NOMO-1 treated with dmso at 0.1 percent for 144 hours (cell line): ENCODE measurements around the gene DGKZ.

Source experiments
- DNase-seq: peaks from one replicate; lab custom pipeline; 2025; ENCODE audit not compliant: unreplicated experiment; lab: John Stamatoyannopoulos, UW

DGKZ gene

DNA sequence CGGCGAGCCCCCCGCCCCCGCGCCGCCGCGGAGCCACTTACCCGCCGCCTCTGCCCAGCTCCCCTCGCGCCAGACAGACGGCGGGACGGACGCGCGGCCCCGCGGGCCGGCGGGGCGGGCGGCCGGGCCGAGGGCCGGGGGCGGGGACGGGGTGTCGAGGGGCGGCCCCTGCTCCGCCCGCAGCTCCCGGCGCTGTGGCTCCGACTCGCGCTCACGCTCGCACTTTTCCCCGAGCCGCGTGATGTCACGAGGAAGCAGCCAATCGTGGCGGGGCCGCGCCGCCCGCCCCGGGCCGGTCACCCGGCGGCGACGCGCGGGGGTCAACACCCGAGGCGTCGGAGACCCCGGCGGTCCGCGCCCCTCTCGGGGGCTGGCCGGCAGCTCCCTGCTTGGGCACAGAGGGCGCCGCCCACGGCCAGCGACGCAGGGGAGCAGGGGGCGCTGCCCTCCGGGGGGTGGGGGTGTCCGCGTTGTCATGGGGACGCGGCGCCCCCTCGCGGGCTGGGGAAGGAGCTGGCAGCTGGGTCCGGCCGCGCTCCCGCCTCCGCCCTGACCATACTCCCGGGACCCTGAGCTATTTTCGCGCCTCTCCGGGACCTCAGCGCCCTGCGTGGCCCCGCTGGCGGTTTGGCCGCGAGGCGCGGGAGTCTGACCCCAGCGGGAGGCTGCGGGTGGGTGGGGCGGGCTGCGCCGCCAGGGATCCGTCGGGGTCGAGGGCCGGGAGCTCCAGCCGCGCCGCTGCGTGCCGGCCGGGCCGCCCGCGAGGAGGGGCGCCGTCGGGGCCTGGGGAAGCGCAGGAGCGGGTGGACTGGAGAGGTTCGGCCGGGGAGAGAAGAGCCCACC, 44.5 kb downstream of the DGKZ start, which contains the start of gene CHRM4:
CHRM4 (minus strand) TSS at position 199 of the 843 bp plus-strand sequence. CDS start 5,219 bp downstream, outside the sequence.
- no peak for DNase-seq

DNA sequence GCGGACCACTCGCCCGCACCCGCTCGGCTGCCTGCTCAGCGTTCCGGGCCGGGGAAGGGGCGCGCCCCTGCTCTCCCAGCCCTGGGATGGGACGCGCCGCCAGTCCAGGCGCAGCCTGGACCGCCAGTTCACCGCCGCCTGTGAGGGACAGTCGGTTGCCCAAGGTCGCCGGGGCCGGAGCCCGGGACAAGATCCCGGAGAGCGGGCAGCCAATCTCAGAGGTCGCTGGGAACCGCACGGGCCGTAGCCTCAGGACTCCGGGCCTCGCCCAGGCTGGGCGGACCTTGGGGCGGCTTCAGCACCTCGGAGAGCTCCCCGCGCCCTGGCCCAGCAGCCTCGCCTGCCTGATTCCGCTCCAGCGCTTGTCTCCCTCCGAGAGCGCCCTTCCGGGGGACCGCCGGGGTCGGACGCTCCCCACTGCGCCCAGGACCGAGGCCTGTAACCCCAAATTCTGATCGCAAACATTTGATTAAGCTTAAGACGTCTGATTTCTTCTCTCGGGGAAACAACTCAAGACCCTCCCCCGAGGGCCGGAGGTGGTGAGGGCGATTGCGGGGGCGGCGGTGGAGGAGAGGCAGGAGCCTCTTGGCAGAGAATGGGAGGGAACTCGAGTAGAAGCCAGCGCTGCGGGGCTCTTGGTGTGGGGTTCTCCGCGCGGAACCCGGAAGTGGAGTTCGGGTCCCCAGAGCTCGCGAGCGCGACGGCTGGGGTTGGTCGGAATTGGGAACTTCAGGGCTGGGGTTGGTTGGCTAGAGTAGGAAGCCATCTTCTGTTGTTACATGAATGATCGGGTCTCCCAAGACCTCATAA, 45.4 kb downstream of the DGKZ start:
- DNase-seq = peak; percentile 64

DNA sequence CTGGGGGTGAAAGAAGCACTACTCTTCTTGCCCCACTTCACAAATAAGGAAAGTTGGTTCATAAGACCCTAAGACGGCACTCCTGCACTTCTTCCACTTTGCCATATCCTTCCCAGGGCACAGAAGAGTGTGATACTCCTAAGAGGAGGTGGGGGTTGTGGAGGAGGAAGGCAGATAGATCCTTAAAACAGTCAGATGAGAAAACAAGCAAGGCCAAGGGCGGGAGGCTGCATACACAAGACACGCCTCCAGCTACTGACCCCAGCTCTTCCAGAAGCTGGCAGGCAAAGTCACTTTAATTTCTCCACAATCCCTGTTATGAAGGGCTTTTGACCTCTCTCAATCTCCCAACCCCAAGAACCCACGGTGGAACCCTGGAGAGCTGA, 46.0 kb downstream of the DGKZ start:
- DNase-seq = no peak

GRCh38 chr11:46393759-46394158, 46.5 kb downstream of the DGKZ start:
- no peak for DNase-seq

- DNase-seq = no peak
Observed at GRCh38 chr11:46397526-46397925, 50.3 kb downstream of the DGKZ start.

DNA sequence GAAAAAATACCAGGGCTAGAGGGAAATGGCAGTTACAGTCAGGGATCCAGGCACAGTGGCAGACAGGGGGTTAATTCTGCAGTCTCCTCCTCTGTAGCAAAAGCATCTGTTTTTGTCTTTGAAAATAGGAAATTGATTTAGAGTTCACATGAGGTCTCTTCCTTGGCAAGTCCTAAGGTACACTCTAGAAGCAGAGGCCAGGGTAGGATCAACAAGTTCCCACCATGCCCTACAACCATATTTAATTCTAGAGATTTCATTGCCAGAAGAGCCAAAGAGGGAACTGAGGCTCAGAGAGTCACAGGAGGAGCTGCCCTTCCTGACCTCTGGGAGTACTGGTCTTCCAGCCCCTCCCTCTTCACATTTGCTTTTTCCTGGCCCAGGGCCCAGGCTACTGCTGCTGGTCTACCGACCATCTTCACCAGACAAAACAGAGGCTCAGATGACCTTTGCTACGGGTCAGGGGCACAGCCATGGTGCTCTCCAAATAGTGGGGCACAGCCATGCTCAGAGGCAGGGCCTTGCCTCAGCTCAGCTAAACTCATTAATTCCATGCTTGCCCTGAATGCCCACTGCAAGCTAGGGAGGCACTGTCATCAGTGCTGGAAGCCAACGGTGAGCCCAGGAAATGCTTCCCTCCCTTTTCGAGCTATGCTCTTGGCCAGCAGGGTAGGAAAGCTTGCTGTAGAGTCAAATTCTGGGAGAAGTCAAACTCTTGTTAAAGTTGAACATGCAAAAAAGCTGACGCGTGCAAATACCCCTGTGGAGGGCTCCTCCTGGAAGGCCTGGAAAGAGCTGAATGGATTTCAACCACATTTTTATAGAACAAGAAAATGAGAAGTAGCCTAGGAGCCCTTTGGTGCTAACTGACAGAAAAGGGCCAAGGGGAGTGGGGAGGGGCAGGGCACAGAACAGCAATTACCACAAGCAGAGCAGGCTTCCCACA, 56.0 kb downstream of the DGKZ start:
- no peak for DNase-seq

DNA sequence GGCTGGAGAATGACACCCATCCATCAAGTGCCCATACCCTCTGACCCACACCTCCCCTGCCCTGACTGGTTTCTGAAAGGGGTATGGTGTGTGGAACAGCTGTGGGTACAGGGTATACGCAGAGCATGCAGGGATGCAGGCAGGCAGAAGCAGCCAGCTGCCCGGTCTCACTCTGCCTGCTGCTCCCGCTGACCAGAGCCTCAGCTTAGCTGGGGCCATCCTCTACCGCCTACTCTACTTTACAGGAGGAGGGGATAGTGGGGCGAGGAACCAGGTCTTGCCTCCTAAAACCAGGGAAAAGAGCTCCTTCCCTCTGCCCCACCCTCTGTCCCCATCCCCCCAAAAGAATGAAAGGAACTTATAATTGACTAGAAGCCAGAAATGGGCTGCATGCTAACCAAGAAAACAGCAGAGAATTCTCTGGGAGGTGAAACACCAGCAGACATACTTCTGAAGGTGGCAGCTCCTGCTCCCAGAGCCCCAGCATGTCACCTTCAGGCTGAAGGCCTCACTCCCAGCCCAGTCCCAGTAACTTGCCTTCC, 57.3 kb downstream of the DGKZ start:
- no peak for DNase-seq

- DNase-seq = no peak
Observed at GRCh38 chr11:46407635-46408034, 60.4 kb downstream of the DGKZ start.

DNA sequence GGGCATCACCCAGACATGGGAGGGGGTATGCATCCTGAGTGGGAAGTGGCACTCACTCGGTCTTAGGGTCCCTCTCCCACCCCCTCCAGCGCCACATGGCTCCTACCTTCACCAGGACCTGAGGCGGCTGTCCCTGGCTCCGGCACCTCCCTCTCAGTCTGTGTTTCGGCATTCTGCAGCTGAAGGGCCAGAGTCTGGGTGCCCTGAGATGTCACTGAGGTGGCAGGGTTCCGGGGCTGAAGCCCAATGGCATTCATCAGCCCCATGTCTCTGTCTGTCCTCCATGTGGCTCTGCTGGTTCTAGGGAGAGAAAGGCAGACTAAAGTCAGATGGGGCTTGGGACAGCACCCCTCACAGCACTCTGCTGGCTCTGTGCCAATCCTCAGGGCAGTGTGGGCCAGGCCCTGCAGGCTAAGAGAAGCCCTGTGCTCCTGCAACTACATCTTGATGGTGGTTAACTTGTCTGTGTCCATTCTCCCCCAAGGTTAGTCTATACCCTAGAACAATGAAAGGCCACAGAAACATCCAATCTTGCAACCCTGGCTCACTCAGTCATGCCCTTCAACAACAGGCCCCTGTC, 61.2 kb downstream of the DGKZ start:
- DNase-seq = no peak

DNA sequence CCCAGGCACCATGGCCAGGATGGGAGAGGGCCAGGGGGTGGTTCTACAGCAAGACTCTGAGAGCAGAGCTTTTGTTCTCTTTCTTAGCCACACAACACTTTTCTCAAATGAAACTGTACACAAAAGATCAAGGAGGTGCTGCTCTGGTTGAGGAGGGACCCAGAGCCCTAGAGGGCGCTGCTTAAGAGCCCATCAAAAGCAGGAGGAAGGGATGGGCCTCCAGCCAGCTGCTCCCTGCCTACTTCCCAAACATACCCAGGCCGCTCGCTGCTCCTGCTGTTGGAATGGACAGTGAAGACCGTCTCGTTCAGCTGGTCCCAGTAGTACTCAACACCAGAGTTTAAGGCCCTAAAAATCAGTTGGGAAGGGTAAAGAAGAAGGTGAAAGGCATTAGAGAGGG, 62.8 kb downstream of the DGKZ start:
- DNase-seq = no peak

- DNase-seq = no peak
Observed at GRCh38 chr11:46413760-46414465, 66.7 kb downstream of the DGKZ start.

DNA sequence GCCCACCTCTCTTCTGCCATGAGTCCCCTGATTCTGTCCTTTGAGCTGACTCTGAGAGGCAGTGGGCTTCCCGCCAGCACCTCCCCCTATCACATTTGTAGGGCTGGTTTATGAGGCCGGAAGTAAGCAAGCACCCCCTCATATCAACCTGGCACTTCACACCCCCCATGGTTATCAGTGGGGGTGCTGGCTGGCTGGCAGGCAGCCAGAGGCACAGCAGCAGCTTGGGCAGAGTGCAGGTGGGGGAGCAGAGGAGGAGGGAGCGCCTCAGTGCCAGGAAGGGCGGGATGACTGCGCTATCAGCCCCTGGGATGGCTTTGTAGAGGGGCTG, 67.2 kb downstream of the DGKZ start:
- DNase-seq = no peak

DNA sequence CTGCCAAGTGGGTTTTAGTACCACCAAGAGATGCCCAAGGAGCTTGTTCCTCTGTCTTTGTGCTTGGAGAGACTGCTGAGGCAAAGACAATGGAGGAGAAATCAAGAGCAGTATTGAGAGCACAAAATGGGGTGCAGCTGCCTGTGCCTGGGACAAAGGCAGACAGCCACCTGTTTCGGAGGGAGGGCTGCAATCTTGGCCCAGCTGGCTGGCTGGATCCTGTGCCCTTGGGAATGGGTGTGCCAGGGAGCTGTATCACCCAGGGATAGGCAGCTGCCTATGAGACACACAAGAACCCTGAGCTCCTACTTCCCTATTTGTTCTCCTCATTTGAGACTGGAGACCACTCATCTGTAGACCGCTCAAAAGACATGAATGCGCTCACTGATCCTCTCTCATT, 67.6 kb downstream of the DGKZ start:
- no peak for DNase-seq

DNA sequence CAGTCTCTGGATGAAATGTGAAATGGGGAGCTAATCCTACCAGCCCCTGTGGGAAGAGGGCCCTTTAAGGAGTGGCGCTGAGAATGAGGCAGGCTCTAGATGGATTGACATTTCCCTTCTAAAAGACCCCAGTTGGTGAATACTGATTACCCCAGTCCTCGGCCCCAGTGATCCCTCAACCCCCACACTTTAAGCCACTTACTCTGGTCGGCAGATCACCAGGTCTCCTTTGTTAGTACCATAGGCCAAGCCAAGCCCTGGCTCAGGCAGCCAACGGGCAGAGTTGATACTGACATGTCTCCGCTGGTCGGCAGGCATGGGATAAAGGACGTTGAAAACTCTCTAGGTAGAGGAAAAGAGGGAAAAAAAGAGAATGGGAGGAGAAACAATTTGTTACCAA, 70.4 kb downstream of the DGKZ start:
- DNase-seq = no peak

GRCh38 chr11:46418751-46419150, 71.5 kb downstream of the DGKZ start:
- DNase-seq = no peak

GRCh38 chr11:46420513-46420912, 73.2 kb downstream of the DGKZ start:
- no peak for DNase-seq

- DNase-seq = no peak
Observed at GRCh38 chr11:46421257-46421880, 74.1 kb downstream of the DGKZ start.

- no peak for DNase-seq
Observed at GRCh38 chr11:46422588-46422987, 75.3 kb downstream of the DGKZ start.

DNA sequence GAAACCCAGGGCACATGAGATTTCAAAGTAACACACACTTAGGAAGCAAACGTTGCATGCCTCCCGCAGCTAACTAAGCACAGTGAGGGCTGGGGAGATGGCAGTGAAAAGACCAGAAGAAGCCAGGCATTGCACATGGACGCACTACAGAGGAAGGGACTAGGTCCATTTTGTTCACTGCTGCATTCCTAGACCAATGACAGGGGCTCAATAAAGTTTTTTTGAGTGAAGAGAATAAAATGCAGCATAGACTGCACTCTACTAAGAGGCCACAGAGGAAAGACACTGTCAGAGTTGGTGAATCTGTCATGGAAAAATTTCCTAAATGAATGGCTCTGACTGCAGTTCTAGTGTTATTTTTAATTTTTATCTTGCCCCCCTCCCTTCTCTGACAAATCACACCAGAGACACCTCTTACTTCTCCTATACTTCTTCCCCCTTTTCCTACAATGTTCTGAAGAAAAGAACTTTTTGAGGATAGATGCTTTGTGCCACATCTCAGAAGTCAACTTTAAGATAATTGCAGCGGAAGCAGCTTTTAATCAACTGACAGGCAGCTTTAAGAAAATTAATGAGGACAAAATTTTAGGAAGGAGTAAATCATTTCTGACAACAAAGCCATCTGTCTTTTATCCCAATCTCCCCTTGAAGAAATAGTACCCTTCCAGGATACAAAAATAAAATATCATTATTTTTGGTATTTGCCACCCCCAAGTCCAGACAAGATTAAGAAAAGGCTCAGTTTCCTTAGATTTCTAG, 79.1 kb downstream of the DGKZ start:
- DNase-seq = no peak
